ENCODE measurements around the gene RCN1.
"Not testable (repeated sequence)": the region's sequence is repeated elsewhere in the genome, so short reads cannot be mapped to it uniquely, and the experiment has no call there.

The RCN1 gene

DNA sequence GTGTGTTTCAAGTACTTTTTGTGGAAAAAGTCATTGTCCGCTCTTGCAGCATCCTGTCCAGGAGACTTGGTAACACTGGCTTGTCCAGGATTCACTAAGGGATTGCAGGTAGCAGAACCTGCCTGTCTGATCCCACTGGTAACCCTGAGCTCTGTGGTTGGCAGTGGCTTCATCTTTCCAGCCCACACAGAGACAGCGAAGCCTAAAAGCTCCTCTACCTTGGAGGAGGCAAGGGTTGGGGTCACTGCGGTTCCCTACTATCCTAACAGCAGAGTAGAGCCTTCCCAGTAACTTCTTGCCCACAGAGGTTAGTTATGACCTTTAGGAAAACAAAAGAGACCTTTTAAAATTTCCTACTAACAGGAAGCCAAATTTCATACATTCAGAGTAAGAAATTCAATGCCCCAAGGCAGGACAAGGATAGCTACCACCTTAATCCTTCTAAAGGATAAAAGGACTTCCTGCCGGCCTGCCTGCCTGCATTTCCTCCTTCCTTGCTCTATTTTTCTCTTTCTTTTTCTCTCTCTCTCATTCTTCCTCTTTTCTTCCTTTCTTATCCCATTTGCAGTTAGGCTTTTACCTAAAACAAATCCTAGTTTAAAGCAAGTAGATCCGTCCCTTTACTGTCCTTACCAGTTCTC is 8.4 kb upstream of the RCN1 start:
- no peak for TF ChIP-seq JUND (IDR thresholded peaks at IDR 0.05; ENCODE audit: low read depth)
- DNase-seq (ENCODE audit: low read depth in 1 of 2, low spot score in 1 of 2): no peak
- in situ Hi-C loops (cut with HindIII; ENCODE audit: low pct_unique_long_range_greater_than_20kb, low sequenced_read_pairs): no loop called here

DNA sequence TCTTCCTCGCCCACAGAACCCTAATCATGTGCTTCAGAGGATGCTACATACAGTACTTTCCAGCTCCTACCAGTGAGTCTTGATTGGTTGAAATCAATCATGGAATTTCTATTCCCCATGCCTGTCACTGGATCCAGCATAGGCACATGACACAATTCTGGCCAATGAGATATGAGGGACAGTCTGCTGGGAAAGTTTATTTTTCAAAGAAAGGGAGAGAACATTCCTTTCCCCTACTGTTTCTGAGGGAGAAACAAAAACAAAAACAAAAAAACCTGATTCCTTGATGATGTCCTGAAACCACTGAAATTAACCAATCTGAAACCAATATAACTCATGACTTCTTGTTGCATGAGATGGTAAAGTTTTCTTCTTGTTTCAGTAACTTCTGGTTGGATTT is 3.3 kb upstream of the RCN1 start:
- no peak for TF ChIP-seq JUND (IDR thresholded peaks at IDR 0.05; ENCODE audit: low read depth)
- DNase-seq (ENCODE audit: low read depth in 1 of 2, low spot score in 1 of 2): no peak
- in situ Hi-C loops (cut with HindIII; ENCODE audit: low pct_unique_long_range_greater_than_20kb, low sequenced_read_pairs): no loop called here

DNA sequence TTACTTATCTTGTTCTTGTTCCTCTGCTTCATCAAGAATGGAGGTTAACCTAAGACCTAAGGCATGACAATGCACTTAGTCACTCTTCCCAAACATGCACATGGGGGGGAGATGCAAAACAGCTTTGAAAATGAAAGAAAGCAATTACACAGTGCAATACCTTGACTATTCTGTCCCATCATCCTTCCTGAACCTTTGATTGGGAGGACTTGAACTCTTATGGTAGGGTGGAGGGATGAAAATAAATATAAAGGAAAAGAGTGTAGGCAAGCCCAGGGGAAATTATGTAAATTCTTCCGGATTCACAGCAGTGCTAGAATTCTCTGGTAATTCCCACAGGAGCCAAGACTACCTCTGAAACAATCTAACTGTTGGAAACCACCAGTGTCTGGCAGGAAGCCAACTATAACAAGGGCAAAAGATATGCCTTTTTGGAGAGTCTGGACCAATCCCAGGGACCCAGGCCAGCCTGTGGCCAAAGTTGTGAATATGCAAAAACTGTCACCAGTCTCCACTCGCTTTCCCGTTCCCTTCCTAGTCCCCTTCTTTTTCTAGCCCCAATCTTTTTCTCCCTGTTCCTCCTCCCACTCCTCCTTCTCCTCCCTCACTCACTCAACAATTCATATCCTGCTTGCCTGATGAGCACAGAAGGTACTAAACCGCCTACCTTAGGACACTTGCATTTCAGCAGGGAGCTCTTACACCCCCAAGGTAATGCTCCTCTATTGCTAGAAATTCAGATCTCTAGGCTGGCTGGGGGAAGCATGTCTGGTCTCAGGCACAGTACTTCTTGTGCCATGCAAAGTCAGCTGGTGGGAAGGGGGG is 2.5 kb upstream of the RCN1 start:
- TF ChIP-seq JUND (IDR thresholded peaks at IDR 0.05; ENCODE audit: low read depth): no peak
- DNase-seq (ENCODE audit: low read depth in 1 of 2, low spot score in 1 of 2): peak in 1 of 2 experiments; percentile 27
- in situ Hi-C loops (cut with HindIII; ENCODE audit: low pct_unique_long_range_greater_than_20kb, low sequenced_read_pairs): no loop called here

DNA sequence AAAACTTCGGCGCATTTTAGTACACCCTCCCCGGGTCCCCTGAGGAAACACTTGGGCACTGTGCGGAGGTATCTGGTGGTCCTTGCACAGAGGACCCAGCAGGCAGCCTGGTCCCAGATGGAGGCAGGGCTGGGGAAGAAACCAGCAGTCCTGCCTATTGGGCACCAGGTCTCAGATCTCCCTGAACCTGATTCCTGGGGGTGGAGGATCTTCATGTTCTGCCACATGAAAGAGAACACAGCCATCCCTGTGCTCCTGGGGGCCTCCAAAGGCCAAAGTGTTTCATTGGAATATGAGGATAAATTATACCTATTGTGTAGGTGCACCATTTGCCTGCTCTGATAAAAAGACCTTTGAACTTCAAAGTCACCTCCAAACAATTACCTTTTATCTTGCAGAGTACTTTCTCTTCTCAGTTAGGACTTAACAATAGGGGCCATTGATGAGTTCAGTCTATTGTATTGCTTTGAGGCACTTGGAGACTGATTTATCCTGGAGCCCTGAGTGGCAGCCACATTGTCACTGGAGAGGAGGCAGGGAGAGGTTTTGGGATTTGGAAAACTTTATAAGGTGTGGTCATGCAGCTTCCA is 1.8 kb downstream of the RCN1 start:
- in situ Hi-C loops (cut with HindIII; ENCODE audit: low pct_unique_long_range_greater_than_20kb, low sequenced_read_pairs): no loop called here
- TF ChIP-seq JUND (IDR thresholded peaks at IDR 0.05; ENCODE audit: low read depth): no peak
- DNase-seq (ENCODE audit: low read depth in 1 of 2, low spot score in 1 of 2): no peak

DNA sequence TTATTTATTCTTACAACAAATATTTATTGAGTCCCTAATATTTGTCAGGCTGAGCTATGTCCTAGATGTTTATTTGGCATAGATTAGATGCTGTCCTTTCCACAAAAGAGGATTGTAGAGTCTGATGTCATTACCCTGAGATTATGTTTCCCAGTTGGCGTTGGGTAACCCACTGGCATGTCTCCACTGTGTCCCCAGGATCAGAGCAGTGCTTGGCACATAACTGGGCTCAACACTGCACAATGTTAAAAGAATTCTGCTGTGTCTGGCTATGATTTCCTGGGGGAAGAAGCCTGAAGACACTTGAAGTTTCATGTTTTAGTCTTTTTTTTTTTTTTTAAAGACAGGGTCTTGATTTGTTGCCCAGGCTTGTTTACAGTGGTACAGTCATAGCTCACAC is 4.0 kb downstream of the RCN1 start:
- in situ Hi-C loops (cut with HindIII; ENCODE audit: low pct_unique_long_range_greater_than_20kb, low sequenced_read_pairs): no loop called here
- no peak for DNase-seq (ENCODE audit: low read depth in 1 of 2, low spot score in 1 of 2)
- no peak for TF ChIP-seq JUND (IDR thresholded peaks at IDR 0.05; ENCODE audit: low read depth)

DNA sequence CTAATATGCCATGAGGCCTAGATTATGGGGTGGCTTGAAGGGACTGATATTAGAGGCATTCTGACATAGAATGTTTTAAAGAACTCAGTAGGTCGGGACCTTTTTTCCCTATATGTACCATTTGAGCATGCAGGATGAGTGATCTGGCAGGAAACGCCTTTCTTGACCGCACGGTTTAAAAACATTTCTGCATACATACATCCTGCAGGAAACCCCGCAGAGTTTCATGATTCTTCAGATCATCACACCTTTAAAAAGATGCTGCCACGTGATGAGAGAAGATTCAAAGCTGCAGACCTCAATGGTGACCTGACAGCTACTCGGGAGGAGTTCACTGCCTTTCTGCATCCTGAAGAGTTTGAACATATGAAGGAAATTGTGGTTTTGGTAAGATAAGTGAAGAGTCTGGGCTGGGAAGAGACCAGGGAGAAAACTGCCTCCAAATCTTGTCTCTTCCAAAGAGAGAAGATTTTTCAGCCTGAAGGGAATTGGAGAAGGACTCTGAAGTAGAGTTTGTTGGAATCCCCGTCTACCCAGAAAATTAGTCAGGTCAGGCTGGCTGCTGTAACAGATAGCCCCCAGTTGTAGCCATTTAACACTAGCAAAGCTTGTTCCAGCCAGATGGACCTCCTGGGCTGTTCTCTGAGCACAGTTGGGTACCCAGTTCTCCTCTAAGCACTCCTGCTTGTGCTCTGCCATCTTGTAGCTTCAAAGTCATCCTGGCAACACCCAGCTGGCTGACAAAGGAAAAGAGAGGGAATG is 7.4 kb downstream of the RCN1 start:
- no peak for TF ChIP-seq JUND (IDR thresholded peaks at IDR 0.05; ENCODE audit: low read depth)
- in situ Hi-C loops (cut with HindIII; ENCODE audit: low pct_unique_long_range_greater_than_20kb, low sequenced_read_pairs): no loop called here
- DNase-seq (ENCODE audit: low read depth in 1 of 2, low spot score in 1 of 2): no peak

DNA sequence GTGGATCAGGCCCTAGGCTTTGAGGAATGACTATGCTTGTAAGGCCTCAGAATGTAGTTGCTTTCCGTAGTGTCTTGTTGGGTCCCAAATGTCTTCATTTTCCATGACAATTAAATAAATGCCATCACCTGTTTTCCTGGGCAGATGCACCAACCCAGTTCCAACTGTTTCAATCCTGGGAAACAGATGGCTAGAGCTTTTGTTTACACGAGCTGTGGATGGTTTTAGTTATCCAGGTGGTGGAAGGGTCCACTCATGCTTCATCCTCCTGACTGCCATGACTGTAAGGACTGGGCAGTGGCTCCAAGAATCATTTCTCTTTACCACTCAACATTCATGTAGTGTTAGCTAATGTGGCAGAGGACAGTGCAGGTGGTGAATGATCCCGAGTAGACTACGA is 8.6 kb downstream of the RCN1 start:
- no peak for DNase-seq (ENCODE audit: low read depth in 1 of 2, low spot score in 1 of 2)
- TF ChIP-seq JUND (IDR thresholded peaks at IDR 0.05; ENCODE audit: low read depth): no peak
- in situ Hi-C loops (cut with HindIII; ENCODE audit: low pct_unique_long_range_greater_than_20kb, low sequenced_read_pairs): no loop called here

DNA sequence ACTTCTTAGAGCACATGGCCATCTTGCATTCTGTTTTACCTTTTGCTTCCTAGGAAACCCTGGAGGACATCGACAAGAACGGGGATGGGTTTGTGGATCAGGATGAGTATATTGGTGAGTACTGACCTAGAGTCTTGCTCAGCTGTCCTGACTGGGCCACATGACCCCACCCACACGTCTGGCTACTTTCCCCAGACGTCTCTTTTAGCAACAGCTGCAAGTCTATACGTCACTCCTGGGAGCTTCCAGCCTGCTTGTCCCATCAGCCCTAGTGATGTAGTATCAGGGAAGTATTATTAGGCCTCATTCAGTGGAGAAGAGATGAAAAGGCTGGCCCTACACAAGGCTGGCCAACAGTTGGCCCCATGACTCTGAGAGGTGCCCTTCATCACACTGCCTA is 9.6 kb downstream of the RCN1 start:
- in situ Hi-C loops (cut with HindIII; ENCODE audit: low pct_unique_long_range_greater_than_20kb, low sequenced_read_pairs): no loop called here

DNA sequence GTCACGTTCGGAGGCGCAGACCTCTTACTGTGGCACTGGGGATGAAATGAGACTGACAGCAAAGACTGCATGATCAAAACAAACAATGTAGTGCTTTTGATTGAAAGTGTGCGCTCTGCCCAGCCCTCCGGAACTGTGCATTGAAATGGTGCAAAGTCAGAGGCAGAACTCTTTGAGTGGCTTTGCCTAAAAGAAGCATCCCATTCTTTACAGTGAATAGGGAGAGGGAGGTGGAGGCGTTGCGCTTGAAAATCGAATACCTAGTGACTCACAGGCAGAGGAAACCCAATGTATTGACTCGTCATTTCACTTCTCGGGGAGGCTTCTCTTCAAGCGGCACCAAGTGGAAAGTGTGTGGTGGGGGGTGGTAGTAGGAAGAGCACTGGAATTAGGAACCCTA is 10.9 kb downstream of the RCN1 start:
- no peak for TF ChIP-seq JUND (IDR thresholded peaks at IDR 0.05; ENCODE audit: low read depth)
- no peak for DNase-seq (ENCODE audit: low read depth in 1 of 2, low spot score in 1 of 2)
- in situ Hi-C loops (cut with HindIII; ENCODE audit: low pct_unique_long_range_greater_than_20kb, low sequenced_read_pairs): no loop called here

More for the DNA sequence above, 9.6 kb downstream of the RCN1 start:
- no peak for DNase-seq (ENCODE audit: low read depth in 1 of 2, low spot score in 1 of 2)
- TF ChIP-seq JUND (IDR thresholded peaks at IDR 0.05; ENCODE audit: low read depth): no peak

DNA sequence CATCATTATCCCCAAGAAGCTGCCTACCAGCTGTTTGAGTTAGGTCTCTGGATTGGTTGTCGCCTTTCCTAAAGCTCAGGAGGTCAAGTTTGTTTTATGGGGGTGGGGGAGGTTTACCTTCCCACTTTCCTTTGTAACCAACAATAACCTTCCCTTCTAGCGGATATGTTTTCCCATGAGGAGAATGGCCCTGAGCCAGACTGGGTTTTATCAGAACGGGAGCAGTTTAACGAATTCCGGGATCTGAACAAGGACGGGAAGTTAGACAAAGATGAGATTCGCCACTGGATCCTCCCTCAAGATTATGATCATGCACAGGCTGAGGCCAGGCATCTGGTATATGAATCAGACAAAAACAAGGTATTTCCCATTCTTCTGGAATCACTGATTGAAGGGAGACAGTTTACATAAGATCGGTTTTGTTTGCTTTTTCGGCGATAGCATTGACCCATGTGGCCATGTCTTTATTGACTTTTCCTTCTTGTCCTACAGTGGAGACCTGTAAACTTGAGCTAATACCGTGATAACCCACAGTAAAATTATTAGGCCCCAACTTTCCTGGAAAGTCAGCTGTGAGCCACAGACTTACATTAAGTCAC is 12.3 kb downstream of the RCN1 start:
- DNase-seq (ENCODE audit: low read depth in 1 of 2, low spot score in 1 of 2); in situ Hi-C loops (cut with HindIII; ENCODE audit: low pct_unique_long_range_greater_than_20kb, low sequenced_read_pairs): not testable (repeated sequence)

DNA sequence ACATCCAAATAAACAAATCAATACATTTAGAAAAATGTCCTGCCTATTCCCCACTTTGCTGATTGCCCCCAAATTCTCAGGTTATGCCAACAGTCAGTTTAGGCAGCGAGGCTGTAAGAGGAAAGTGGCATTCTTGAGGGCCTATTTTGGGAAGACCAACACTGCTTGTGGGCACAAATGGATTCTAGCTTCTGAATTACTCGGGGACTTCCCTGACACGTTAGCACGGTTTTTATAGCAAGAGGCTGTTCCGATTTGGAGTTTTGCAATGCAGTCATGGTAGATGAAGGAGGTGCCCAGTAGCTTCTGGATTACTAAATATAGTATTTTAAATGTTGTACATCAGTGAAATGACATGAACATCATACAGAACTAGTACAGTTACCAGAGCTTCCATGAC is 13.1 kb downstream of the RCN1 start:
- in situ Hi-C loops (cut with HindIII; ENCODE audit: low pct_unique_long_range_greater_than_20kb, low sequenced_read_pairs): no loop called here

DNA sequence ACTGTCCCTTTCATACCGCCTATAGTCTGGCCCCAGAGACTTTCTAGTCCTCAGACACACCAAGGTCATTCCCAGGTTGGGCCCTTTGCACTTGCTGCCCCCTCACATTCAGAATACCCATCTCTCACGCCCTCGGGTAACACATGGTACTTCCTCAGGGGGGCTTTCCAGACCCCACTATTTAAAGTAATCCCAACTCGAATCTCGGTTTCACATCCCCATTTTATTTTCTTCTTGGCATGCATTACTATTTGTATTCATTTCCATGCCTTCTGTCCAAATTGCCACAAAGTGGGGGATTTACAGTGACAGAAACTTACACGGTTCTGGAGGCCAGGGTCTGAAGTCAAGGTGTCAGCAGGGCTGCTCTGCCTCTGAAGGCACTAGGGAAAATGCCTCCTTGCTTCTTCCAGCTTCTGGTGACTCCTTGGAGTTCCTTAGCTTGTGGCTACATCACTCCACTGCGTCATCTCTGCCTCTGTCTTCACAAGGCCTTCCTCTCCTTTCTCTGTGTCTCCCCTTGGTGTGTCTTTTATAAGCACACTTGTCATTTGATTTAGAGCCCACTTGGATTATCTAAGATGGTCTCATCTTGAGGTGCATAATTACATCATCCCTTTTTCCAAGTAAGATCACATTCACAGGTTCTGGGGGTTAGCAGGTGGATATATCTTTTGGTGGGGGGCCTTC is 15.1 kb downstream of the RCN1 start:
- DNase-seq (ENCODE audit: low read depth in 1 of 2, low spot score in 1 of 2): no peak
- in situ Hi-C loops (cut with HindIII; ENCODE audit: low pct_unique_long_range_greater_than_20kb, low sequenced_read_pairs): no loop called here

More for the DNA sequence above, 13.1 kb downstream of the RCN1 start:
- DNase-seq (ENCODE audit: low read depth in 1 of 2, low spot score in 1 of 2): no peak
- no peak for TF ChIP-seq JUND (IDR thresholded peaks at IDR 0.05; ENCODE audit: low read depth)

More for the DNA sequence above, 15.1 kb downstream of the RCN1 start:
- no peak for TF ChIP-seq JUND (IDR thresholded peaks at IDR 0.05; ENCODE audit: low read depth)
